H1 (cell line): ENCODE results near the gene UBL4A. TPM values are rescaled to one million over a fixed set of nuclear protein-coding genes. Genes with fewer than 3 reads are reported as not detected.

Source experiments
- CTCF ChIA-PET: fragments of 300-600 bp; sonication (Branson Sonifier 250); formaldehyde crosslinking; loops from one replicate; lab custom pipeline; 2021; ENCODE audit not compliant: partially characterized antibody; lab: Charles Lee
- POLR2A ChIA-PET: fragments of 300-600 bp; sonication (Branson Sonifier 250); formaldehyde crosslinking; loops from one replicate; lab custom pipeline; 2021; ENCODE audit warnings: inconsistent platforms; ENCODE audit not compliant: partially characterized antibody; lab: Charles Lee
- DNase-seq, 2 experiments: peaks; one replicate each; pipeline versions ENCODE4 v3.0.0 to v3.0.0-alpha.2; 2010 to 2022; ENCODE audit warnings: low spot score in 2 of 2, low read depth in 1 of 2, mixed read lengths in 1 of 2
- FAIRE-seq: peaks from 2 replicates; lab custom pipeline; 2011; peaks lifted over from hg19 to GRCh38; lab: Jason Lieb, UNC
- H2AFZ ChIP-seq: 2 replicates; pipeline ENCODE4 v1.8.1; 2012; ENCODE audit warnings: low read length, inconsistent platforms
- H2AK5ac ChIP-seq: 2 replicates; pipeline ENCODE4 v1.6.1; 2013; ENCODE audit warnings: low read depth, low read length
- H2BK120ac ChIP-seq: replicated peaks from 2 replicates; pipeline ENCODE3; 2013; ENCODE audit warnings: low read depth, low read length, inconsistent platforms
- H2BK12ac ChIP-seq: 2 replicates; pipeline ENCODE4 v1.6.1; 2013; ENCODE audit warnings: low read depth, low read length
- H2BK15ac ChIP-seq: 2 replicates; pipeline ENCODE4 v1.6.1; 2013; ENCODE audit warnings: low read length
- H2BK20ac ChIP-seq: 2 replicates; pipeline ENCODE4 v1.6.1; 2013; ENCODE audit warnings: low read length
- H2BK5ac ChIP-seq: 2 replicates; pipeline ENCODE4 v1.6.1; 2013; ENCODE audit warnings: low read depth, low read length
- H3K14ac ChIP-seq: 2 replicates; pipeline ENCODE4 v1.6.1; 2013; ENCODE audit warnings: inconsistent platforms; ENCODE audit not compliant: insufficient read length
- H3K18ac ChIP-seq: 2 replicates; pipeline ENCODE4 v1.6.1; 2013; ENCODE audit warnings: low read length; ENCODE audit errors: extremely low read depth
- H3K23ac ChIP-seq: 2 replicates; pipeline ENCODE4 v1.6.1; 2013; ENCODE audit warnings: inconsistent platforms; ENCODE audit not compliant: insufficient read length
- H3K23me2 ChIP-seq: 2 replicates; pipeline ENCODE4 v1.6.1; 2013; ENCODE audit warnings: low read depth, low read length
- H3K27ac ChIP-seq: 2 replicates; pipeline ENCODE4 v1.6.1; 2011; ENCODE audit warnings: low read depth, low read length, inconsistent platforms
- H3K27me3 ChIP-seq, 4 experiments: replicated peaks in 1 of 4; 1 replicate in 1 of 4; 2 replicates in 3 of 4; pipeline versions ENCODE4 v1.6.1 to v1.8.1; 2011 to 2013; ENCODE audit warnings: low read length in 3 of 4, mild to moderate bottlenecking in 3 of 4, inconsistent platforms in 2 of 4, mixed read lengths in 2 of 4, moderate library complexity in 1 of 4; ENCODE audit not compliant: control insufficient read depth in 3 of 4, insufficient read depth in 3 of 4; ENCODE audit errors: extremely low read depth in 1 of 4
- H3K36me3 ChIP-seq, 4 experiments: 2 replicates each; pipeline versions ENCODE4 v1.6.1 to v1.8.1; 2011 to 2013; ENCODE audit warnings: mild to moderate bottlenecking in 4 of 4, low read length in 3 of 4, moderate library complexity in 2 of 4, control low read depth in 1 of 4, inconsistent platforms in 1 of 4; ENCODE audit not compliant: insufficient read depth in 4 of 4, control insufficient read depth in 2 of 4
- H3K4ac ChIP-seq: replicated peaks from 2 replicates; pipeline ENCODE3; 2013; ENCODE audit warnings: low read length, low read depth, mixed read lengths, inconsistent platforms; ENCODE audit not compliant: insufficient read length
- H3K4me1 ChIP-seq, 4 experiments: replicated peaks in 1 of 4; 1 replicate in 1 of 4; 2 replicates in 3 of 4; pipeline versions ENCODE4 v1.6.1 to v1.8.1; 2011 to 2013; ENCODE audit warnings: low read length in 3 of 4, inconsistent platforms in 2 of 4, mixed read lengths in 1 of 4; ENCODE audit not compliant: insufficient read depth in 4 of 4, control insufficient read depth in 3 of 4
- H3K4me2 ChIP-seq, 2 experiments: 2 replicates each; pipeline versions ENCODE4 v1.6.1 to v1.8.1; 2011 to 2013; ENCODE audit warnings: low read depth in 2 of 2, low read length in 2 of 2, control low read depth in 1 of 2, inconsistent platforms in 1 of 2, mild to moderate bottlenecking in 1 of 2; ENCODE audit not compliant: insufficient read depth in 1 of 2
- H3K4me3 ChIP-seq, 4 experiments: fragments of 200-600, 300-600 bp in 1 of 4; sonication (generic), shearing (Covaris generic), sonication (Bioruptor Twin) in 1 of 4; 2 replicates each; pipeline versions ENCODE4 v1.5.1 to v1.8.1; 2011 to 2016; ENCODE audit warnings: low read length in 4 of 4, low read depth in 3 of 4, control low read depth in 2 of 4, inconsistent platforms in 2 of 4, mild to moderate bottlenecking in 2 of 4, mixed read lengths in 1 of 4, moderate library complexity in 1 of 4; ENCODE audit not compliant: insufficient read depth in 2 of 4; ENCODE audit errors: extremely low read depth in 1 of 4
- H3K56ac ChIP-seq: replicated peaks from 2 replicates; pipeline ENCODE3; 2013; ENCODE audit warnings: low read depth, mild to moderate bottlenecking, mixed read lengths, low read length, inconsistent platforms; ENCODE audit not compliant: insufficient read length
- H3K79me1 ChIP-seq: 2 replicates; pipeline ENCODE4 v1.6.1; 2013; ENCODE audit warnings: low read depth, low read length, control low read depth
- H3K79me2 ChIP-seq, 2 experiments: 2 replicates each; pipeline versions ENCODE4 v1.6.1 to v1.8.1; 2012 to 2013; ENCODE audit warnings: low read length in 2 of 2, mild to moderate bottlenecking in 2 of 2, inconsistent platforms in 1 of 2; ENCODE audit not compliant: insufficient read depth in 2 of 2, control insufficient read depth in 1 of 2
- H3K9ac ChIP-seq, 4 experiments: replicated peaks in 1 of 4; 1 replicate in 1 of 4; 2 replicates in 3 of 4; pipeline versions ENCODE4 v1.6.1 to v1.8.1; 2011 to 2013; ENCODE audit warnings: low read depth in 3 of 4, low read length in 3 of 4, control low read depth in 2 of 4, mild to moderate bottlenecking in 2 of 4, moderate library complexity in 2 of 4, inconsistent platforms in 1 of 4; ENCODE audit errors: extremely low read depth in 1 of 4
- H3K9me3 ChIP-seq, 2 experiments: 2 replicates each; pipeline versions ENCODE4 v1.6.1 to v1.8.1; 2012 to 2013; ENCODE audit warnings: mild to moderate bottlenecking in 2 of 2, moderate library complexity in 2 of 2, control low read depth in 1 of 2, inconsistent platforms in 1 of 2, low read depth in 1 of 2, low read length in 1 of 2, mixed read lengths in 1 of 2; ENCODE audit not compliant: insufficient read depth in 2 of 2
- H4K20me1 ChIP-seq, 2 experiments: replicated peaks in 1 of 2; 2 replicates each; pipeline versions ENCODE3 to v1.8.1; 2011 to 2013; ENCODE audit warnings: inconsistent platforms in 2 of 2, low read length in 2 of 2, mild to moderate bottlenecking in 1 of 2; ENCODE audit not compliant: insufficient read depth in 2 of 2, control insufficient read depth in 1 of 2
- H4K5ac ChIP-seq: 2 replicates; pipeline ENCODE4 v1.6.1; 2013; ENCODE audit warnings: low read length, low read depth, mixed read lengths, inconsistent platforms; ENCODE audit not compliant: insufficient read length
- H4K8ac ChIP-seq: 2 replicates; pipeline ENCODE4 v1.8.0; 2013; ENCODE audit warnings: mild to moderate bottlenecking, moderate library complexity, low read length, inconsistent platforms; ENCODE audit not compliant: insufficient read depth; ENCODE audit errors: extremely low read depth
- H4K91ac ChIP-seq: replicated peaks from 2 replicates; pipeline ENCODE3; 2013; ENCODE audit warnings: low read length, mixed read lengths, inconsistent platforms; ENCODE audit not compliant: insufficient read length
- CREB1 ChIP-seq: IDR thresholded peaks from 2 replicates; pipeline ENCODE4 v1.6.1; 2012; ENCODE audit warnings: inconsistent platforms
- EGR1 ChIP-seq: IDR thresholded peaks from 2 replicates; pipeline ENCODE4 v1.6.1; 2011; ENCODE audit warnings: low read depth, low read length, borderline replicate concordance
- NRF1 ChIP-seq: IDR thresholded peaks from 2 replicates; pipeline ENCODE4 v1.6.1; 2011; ENCODE audit warnings: mild to moderate bottlenecking, low read depth, low read length, improper control_type of control experiment
- SAP30 ChIP-seq: fragments of 300-600 bp; sonication (generic); IDR thresholded peaks from 2 replicates; pipeline ENCODE4 v1.7.1; 2012; ENCODE audit warnings: low read length, moderate library complexity, mild to moderate bottlenecking, inconsistent platforms; ENCODE audit not compliant: insufficient read depth, insufficient replicate concordance
- YY1 ChIP-seq: IDR thresholded peaks from 2 replicates; pipeline ENCODE4 v1.6.1; 2011; ENCODE audit warnings: low read depth, mild to moderate bottlenecking, low read length
- WGBS, 2 experiments: shearing (Covaris generic) in 1 of 2; methylation state at CpG; one replicate each; pipeline versions ENCODE4 v1.1.6 to v1.1.7; 2013 to 2015; ENCODE audit warnings: low lambda C conversion rate in 2 of 2, mixed read lengths in 2 of 2, inconsistent platforms in 1 of 2, low coverage in 1 of 2, missing lambda C conversion rate in 1 of 2; ENCODE audit not compliant: insufficient replicate concordance in 2 of 2, insufficient coverage in 1 of 2, insufficient read length in 1 of 2; ENCODE audit errors: extremely low coverage in 1 of 2, missing lambda C conversion rate in 1 of 2; 5-methylcytosine and 5-hydroxymethylcytosine counted together
- polyA plus RNA-seq, 7 experiments: library from polyadenylated mRNA; depleted of rRNA in 3 of 7; stranded (reverse) in 5 of 7; unstranded in 2 of 7; fragments of >200 nt in 5 of 7; fragments of 200-250 nt in 2 of 7; gene quantifications; 1 replicate in 5 of 7; 2 replicates in 1 of 7; 4 replicates in 1 of 7; pipeline versions ENCODE4 v1.2.1 to v1.2.3, GENCODE V29; 2011 to 2013; ENCODE audit warnings: missing spikeins in 2 of 7, mixed read lengths in 2 of 7
- total RNA-seq: library from RNA; stranded (reverse); fragmentation: NEBNext Ultra II Directional; extraction: Animal tissue kit (Norgen Biotek cat#: 25700); gene quantifications from 2 replicates; pipeline ENCODE4 v1.2.1, GENCODE V29; 2021

UBL4A gene
- total and polyA plus RNA-seq, 2 of the 8 experiments (the other 6 are each of a cell fraction or from before 2014, with no cell fraction given) = 23.1 to 31.7 TPM

DNA sequence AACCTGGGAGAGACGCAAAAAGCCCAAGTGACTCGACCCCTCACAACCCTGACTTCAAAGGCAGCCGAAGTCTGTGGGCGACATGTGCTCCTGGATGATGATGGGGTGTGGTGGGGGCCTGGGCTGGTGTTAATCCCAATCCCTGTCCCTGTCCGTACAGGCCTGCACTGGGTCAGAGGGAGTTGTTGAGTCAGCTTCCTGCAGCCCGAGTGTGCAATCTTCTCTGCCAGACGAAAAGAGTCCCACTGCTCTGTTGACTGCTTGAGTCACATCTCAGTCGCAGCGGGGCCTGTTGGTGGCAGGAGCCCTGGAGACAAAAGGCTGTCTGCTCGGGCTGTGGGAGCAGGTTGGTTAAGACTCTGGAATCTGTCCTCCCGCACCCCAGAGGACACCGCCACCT, 19.3 kb upstream of the UBL4A start:
- no peak overlapping the region for H3K27ac ChIP-seq

More for the DNA sequence above, 19.3 kb upstream of the UBL4A start:
- no peaks in the 10 kb centered on the region for H3K9me3 ChIP-seq
- no peak overlapping the region for H4K8ac ChIP-seq
- FAIRE-seq (no peak), DNase-seq (no peak)
- H4K91ac ChIP-seq = no peak overlapping the region
- H3K79me1 ChIP-seq = no peaks in the 10 kb centered on the region
- WGBS, 2 experiments = 97% methylated on average over 10 of the region's 12 CpGs; no CpG with 5 or more reads in 1 of the 2 experiments
- no peak overlapping the region for H2BK20ac ChIP-seq
- no peak overlapping the region for H3K9ac ChIP-seq
- no peak overlapping the region for H2BK120ac ChIP-seq
- H3K4me1 ChIP-seq = no peaks in the 10 kb centered on the region
- H3K23me2 ChIP-seq = no peaks in the 10 kb centered on the region
- no peak overlapping the region for H2AFZ ChIP-seq
- H3K4ac ChIP-seq = no peak overlapping the region
- H3K79me2 ChIP-seq = no peaks in the 10 kb centered on the region
- no peak overlapping the region for H2AK5ac ChIP-seq
- H3K18ac ChIP-seq = no peak overlapping the region
- no peak overlapping the region for H3K4me2 ChIP-seq
- H3K36me3 ChIP-seq = no peaks in the 10 kb centered on the region; a peak in 1 of 8 replicates
- no peaks in the 10 kb centered on the region for H4K20me1 ChIP-seq
- no peak overlapping the region for H3K23ac ChIP-seq
- H4K5ac ChIP-seq = no peak overlapping the region
- no peak overlapping the region for H2BK12ac ChIP-seq
- H3K56ac ChIP-seq = no peak overlapping the region
- no peak overlapping the region for H3K4me3 ChIP-seq
- H3K27me3 ChIP-seq = no peaks in the 10 kb centered on the region
- H2BK5ac ChIP-seq = no peak overlapping the region
- ChIA-PET CTCF (no interaction called here), POLR2A (interaction anchor here (1.6 kb wide), 1 partner anchor 108 kb away, joined by 4 read pairs; the partner anchor contains the start of gene RPL10)
- H3K14ac ChIP-seq = no peak overlapping the region
- H2BK15ac ChIP-seq = no peak overlapping the region
- TF ChIP-seq YY1 = no peak
- no peak for TF ChIP-seq CREB1
- no peak for TF ChIP-seq NRF1
- no peak for TF ChIP-seq EGR1
- TF ChIP-seq SAP30 = no peak
